Esophagus muscularis mucosa (tissue), 4 donors: ENCODE results near the gene C5AR2.

ENCODE experiments used
- CTCF ChIP-seq, 3 experiments: fragments of 200-600 bp in 2 of 3; fragments of 450-650 bp in 1 of 3; sonication (generic) in 2 of 3; IDR thresholded peaks; one replicate each; pipeline ENCODE4 v1.5.1; 2017 to 2019; ENCODE audit warnings: antibody characterized with exemption in 3 of 3, mild to moderate bottlenecking in 2 of 3, moderate library complexity in 1 of 3
- EP300 ChIP-seq: sonication (generic); formaldehyde crosslinking; IDR thresholded peaks from one replicate; pipeline ENCODE4 v1.6.1; 2017; ENCODE audit warnings: antibody characterized with exemption
- POLR2A ChIP-seq: fragments of 450-650 bp; IDR thresholded peaks from one replicate; pipeline ENCODE4 v1.6.1; 2017; ENCODE audit warnings: antibody characterized with exemption, moderate library complexity, mild to moderate bottlenecking, low read depth
- POLR2AphosphoS5 ChIP-seq, 2 donors: sonication (generic); formaldehyde crosslinking; IDR thresholded peaks; one replicate each; pipeline ENCODE4 v1.6.1; 2017; ENCODE audit warnings: antibody characterized with exemption in 2 of 2

DNA sequence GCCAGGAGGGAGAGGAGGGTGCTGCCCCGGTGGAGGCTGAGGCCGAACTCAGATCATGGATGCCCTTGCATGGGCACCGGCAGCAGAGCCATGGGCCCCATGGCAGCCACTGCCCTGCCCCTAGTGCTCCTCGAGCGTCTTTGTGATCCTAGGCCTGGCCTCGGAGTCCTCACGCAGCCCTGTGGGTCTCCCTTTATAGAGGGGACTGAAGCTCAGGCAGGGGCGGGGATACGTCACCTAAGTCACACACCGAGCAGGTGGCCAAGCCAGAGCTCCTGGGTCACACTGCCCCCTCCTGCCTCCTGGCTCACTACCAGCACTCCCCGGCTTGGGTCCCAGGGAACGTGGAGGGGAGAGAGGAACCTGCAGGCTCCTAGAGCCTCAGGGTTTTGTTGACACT lies 45.8 kb downstream of the C5AR2 start:
- TF ChIP-seq CTCF (IDR thresholded peaks at IDR 0.05) (no peak), POLR2A (no peak), POLR2AphosphoS5 (IDR thresholded peaks at IDR 0.05) (no peak), EP300 (no peak)
